Neural cell (in vitro differentiated cells): ENCODE measurements around the gene BTBD9.

Experiments
- CTCF ChIP-seq: fragments of 450-650 bp; IDR thresholded peaks from 2 replicates; pipeline ENCODE4 v1.5.1; 2014; ENCODE audit warnings: antibody characterized with exemption, mild to moderate bottlenecking, moderate library complexity; ENCODE audit not compliant: poor library complexity, severe bottlenecking
- REST ChIP-seq: IDR thresholded peaks from 2 replicates; pipeline ENCODE4 v1.6.1; 2012; ENCODE audit warnings: borderline replicate concordance

DNA sequence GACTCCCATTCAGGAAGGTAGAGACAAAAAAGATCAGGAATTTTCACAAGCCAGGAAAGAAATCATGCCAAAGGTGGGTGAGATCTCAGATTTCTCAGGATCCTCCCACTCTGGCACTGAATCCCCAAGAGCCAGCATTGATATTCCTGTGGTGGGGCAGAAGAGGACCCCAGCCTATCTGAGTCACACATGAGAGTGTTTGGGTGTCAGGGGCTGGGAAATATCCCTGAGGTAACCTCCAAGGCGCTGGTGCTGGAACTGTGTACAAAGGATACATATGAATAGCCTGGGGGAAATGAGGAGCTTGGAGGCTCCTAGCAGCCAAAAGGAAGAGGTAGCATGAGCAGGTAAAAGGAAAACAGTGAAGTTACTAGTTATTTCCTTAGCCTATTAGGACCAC, 369.4 kb downstream of the BTBD9 start:
- no peak for TF ChIP-seq CTCF
- TF ChIP-seq REST: no peak
